HEK293 (cell line): ENCODE results near the gene DAP.

ENCODE experiments used
- CTCF ChIP-seq: fragments of 450-650 bp; formaldehyde crosslinking; IDR thresholded peaks from 2 replicates; pipeline ENCODE4 v1.5.1; 2016; ENCODE audit warnings: missing biosample characterization, missing genetic modification characterization
- KLF16 ChIP-seq: fragments of 450-650 bp; formaldehyde crosslinking; IDR thresholded peaks from 2 replicates; pipeline ENCODE4 v1.5.1; 2017; ENCODE audit warnings: missing biosample characterization, missing genetic modification characterization
- PATZ1 ChIP-seq: fragments of 450-650 bp; formaldehyde crosslinking; IDR thresholded peaks from 2 replicates; pipeline ENCODE4 v1.5.1; 2016; ENCODE audit warnings: missing biosample characterization, missing genetic modification characterization
- ZBTB10 ChIP-seq: fragments of 450-650 bp; formaldehyde crosslinking; IDR thresholded peaks from 2 replicates; pipeline ENCODE4 v1.5.1; 2016; ENCODE audit warnings: missing biosample characterization, missing genetic modification characterization
- ZFP37 ChIP-seq: fragments of 450-650 bp; formaldehyde crosslinking; IDR thresholded peaks from 2 replicates; pipeline ENCODE4 v1.5.1; 2016; ENCODE audit warnings: missing biosample characterization, missing genetic modification characterization
- ZNF670 ChIP-seq: fragments of 450-650 bp; formaldehyde crosslinking; IDR thresholded peaks from 2 replicates; pipeline ENCODE4 v1.5.1; 2016; ENCODE audit warnings: missing biosample characterization, missing genetic modification characterization, low read depth
- ZNF707 ChIP-seq: fragments of 450-650 bp; formaldehyde crosslinking; IDR thresholded peaks from 2 replicates; pipeline ENCODE4 v1.5.1; 2016; ENCODE audit warnings: missing biosample characterization, missing genetic modification characterization

- TF ChIP-seq PATZ1 (tag by site-specific recombination) = no peak
- no peak for TF ChIP-seq ZBTB10
- no peak for TF ChIP-seq KLF16 (tag by site-specific recombination)
- no peak for TF ChIP-seq CTCF (tag by site-specific recombination)
- no peak for TF ChIP-seq ZNF670
- TF ChIP-seq ZNF707 = no peak
- TF ChIP-seq ZFP37 (tag by site-specific recombination) = no peak
Measured at GRCh38 chr5:10667431-10668057, 93.5 kb downstream of the DAP start.
